RKO (cell line): ENCODE measurements around the gene MTMR3.
"Not testable (repeated sequence)": the region's sequence is repeated elsewhere in the genome, so short reads cannot be mapped to it uniquely, and the experiment has no call there.

ENCODE experiments used
- DNase-seq: peaks from one replicate; pipeline ENCODE4 v3.0.0-alpha.2; 2016; ENCODE audit warnings: low spot score

MTMR3 gene

GRCh38 chr22:30054067-30054763 lies 171.2 kb downstream of the MTMR3 start:
- no peak for DNase-seq

DNA sequence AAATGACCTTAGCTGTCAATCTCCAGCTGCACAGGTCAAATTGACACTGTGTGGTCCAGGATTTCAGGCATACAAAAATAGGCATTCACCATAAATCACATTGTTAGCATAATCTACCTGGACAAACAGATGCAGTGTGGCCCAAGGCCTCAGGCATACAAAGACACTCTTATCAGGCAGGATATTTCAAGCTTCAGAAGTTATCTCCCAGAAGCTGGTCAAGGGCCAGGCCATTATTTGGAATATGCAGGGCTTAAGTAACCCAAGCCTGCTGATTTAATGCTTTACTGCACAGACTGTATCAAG lies 171.7 kb downstream of the MTMR3 start:
- no peak for DNase-seq

GRCh38 chr22:30056015-30056414 lies 173.0 kb downstream of the MTMR3 start:
- no peak for DNase-seq

DNA sequence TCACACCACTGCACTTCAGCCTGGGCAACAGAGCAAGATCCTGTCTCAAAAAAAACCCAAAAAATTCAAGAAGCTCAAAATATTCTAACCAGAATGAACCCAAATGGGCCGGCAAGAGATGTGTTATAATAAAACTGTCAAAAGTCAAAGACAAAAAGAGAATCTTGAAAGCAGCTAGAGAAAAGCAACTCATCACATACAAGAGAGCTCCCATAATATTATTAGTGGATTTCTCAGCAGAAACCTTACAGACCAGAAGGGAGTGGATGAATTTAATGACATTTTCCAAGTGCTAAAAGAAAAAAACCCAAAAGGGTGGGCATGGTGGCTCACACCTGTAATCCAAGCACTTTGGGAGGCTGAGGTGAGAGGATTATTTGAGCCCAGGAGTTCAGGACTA lies 174.4 kb downstream of the MTMR3 start:
- no peak for DNase-seq

- not testable (repeated sequence) for DNase-seq
Observed at GRCh38 chr22:30059346-30060020, 176.5 kb downstream of the MTMR3 start.

DNA sequence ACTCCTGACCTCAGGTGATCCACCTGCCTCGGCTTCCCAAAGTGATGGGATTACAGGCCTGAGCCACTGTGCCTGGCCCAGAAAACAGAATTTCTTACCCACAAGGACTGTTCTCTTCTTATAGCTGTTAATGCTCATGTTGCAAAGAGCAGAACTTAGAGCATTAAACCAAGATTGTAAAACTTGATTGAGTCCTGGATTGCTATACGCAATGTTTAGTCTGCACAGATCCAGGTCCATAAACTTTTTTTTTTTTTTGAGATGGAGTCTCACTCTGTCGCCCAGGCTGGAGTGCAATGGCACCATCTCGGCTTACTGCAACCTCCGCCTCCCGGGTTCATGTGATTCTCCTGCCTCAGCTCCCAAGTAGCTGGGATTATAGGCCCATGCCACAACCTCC lies 178.1 kb downstream of the MTMR3 start:
- not testable (repeated sequence) for DNase-seq

- DNase-seq = no peak
Observed at GRCh38 chr22:30062259-30062658, 179.3 kb downstream of the MTMR3 start.

DNA sequence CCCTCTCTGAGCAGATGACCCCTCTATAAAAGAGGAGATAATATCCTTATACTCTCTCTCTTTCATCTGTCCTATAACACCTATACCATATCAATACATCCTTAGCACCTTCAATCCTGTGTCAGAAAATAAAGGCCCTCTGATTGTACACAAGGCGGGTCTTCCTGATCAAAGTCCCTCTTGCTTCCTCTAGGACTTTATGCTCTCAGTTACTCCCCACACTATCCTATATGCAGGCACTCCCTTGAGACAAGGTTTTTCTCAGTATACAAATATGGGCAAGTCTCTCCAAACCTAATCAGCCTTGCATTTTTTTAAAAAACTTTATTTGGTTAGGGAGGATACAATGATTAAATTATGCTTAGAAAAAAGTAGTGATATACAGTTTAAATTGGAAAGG lies 180.0 kb downstream of the MTMR3 start:
- DNase-seq = no peak

- DNase-seq = no peak
Observed at GRCh38 chr22:30064172-30064571, 181.2 kb downstream of the MTMR3 start.

- no peak for DNase-seq
Observed at GRCh38 chr22:30073743-30074142, 190.8 kb downstream of the MTMR3 start.

- DNase-seq = no peak
Observed at GRCh38 chr22:30074147-30074546, 191.2 kb downstream of the MTMR3 start.

DNA sequence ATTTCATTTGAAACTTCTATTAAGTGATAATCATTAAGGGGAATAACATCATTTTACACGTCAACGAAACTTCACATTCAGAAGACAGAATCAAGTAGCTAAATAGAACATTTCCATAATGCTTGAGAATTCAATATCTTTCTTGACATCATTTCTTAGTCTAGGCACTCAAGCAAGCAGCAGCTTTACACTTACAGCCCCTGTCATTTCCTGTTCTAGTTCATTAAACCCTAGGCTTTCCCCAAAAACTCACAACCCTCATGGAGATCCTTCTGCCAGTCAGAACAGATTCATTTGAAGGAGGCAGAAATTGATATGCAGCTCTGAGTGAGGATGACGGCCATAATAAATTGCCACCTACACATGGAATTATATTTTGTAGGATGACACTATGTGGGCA lies 192.0 kb downstream of the MTMR3 start:
- no peak for DNase-seq

DNA sequence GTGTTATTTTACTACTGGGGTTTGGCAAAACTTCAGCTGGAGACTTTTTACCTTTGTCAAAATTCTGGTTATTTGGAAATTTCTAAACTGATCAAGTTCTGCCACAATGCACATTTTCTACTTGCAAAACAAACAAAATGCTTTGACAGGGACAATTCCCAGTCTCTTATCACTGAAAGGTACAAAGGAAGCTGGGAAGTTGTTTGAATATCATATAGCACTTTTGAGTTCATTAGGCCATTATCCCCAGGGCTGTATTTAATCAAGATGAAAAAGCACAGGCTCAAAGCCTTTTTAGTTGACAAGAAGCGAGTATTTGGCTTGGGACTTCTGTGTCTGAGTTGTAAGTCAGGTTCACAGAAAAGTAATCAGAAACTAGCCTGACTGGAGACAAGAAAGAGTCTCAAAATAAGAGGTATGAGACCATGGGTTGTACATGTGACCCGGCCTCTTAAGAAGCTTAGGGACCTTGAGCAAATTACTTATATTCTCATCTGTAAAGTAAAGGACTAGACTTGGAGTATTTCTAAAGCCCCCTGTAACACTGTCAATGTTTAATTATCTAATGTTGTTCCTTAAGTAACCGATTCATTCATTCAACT lies 194.4 kb downstream of the MTMR3 start:
- no peak for DNase-seq

DNA sequence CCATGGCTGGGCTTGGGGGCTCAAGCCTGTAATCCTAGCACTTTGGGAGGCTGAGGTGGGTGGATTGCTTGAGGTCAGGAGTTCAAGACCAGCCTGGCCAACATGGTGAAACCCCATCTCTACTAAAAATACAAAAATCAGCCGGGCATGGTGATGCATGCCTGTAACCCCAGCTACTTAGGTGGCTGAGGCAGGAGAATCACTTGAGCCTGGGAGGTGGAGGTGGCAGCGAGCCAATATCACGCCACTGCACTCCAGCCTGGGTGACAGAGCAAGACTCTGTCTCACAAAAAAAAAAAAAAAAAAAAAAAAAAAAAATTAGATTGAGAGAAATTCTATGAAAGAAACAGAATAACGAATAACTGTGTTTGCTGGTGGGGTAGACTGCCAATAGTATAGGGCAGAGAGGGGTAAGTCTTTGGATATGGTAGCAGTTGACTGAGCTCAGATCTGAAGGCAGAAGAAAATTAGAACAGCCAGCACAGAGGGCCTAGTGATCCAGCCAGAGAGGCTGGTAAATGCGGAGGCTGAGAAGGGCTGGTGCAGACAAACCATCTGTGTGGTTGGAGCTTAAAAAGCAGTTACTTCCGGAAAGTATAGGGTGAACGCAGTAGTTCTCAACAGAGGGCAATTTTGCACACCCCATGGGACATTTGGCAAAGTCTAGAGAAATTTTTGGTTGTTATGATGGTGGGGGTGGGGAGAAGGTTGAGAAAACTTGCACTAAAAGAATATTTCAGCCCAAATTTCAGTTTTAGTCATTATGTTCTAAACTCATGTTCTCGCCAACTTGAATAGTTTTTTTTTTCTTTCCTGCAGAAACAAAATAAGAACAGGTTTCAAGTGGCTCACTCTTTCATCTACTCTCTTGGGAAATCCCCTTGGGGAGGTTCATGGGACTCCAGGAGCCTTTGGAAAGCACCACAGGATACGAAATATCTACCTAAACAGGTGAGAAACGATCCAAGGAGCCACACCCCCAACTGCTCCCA lies 195.6 kb downstream of the MTMR3 start:
- DNase-seq = no peak

DNA sequence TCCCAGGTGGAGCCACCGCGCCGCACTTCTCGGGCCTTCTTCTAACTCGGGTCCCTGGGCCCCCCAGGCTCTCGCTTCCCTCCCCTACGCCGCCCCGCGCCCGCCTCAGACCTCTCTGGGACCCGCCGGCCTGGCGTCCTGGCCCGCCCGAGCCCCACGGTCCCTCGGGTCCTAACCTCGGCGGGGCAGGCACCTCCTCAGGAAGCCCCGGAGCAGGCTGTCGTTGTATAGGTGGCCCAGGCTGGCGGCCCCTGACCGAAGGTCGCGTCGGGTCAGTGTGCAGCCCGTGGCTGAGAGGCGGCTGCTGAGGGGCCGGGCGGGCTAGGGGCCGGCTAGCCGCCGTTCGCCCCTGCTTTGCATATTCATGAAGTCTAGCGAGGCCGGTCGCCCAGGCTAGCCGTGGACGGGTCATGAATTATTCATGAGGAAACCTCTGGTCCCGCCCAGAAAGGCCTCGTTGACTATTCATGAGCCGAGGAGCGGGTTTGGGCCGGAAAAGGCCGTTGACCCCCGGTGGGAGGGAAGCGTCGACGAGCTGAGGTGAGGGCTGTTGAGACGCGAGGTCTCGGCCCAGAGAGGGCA lies 197.1 kb downstream of the MTMR3 start, which contains the start of gene HORMAD2:
HORMAD2 (plus strand) TSS at position 513 of the 582 bp plus-strand sequence. CDS start 13,489 bp downstream, outside the sequence.
- no peak for DNase-seq
